HG02798 (cell line): ENCODE data around the gene ZFP36L1.

Experiments used
- ATAC-seq: cut with Tn5 transposase; IDR thresholded peaks from one replicate; pipeline ENCODE4 v1.9.1; 2021; ENCODE audit warnings: mild to moderate bottlenecking; ENCODE audit not compliant: unreplicated experiment, poor library complexity

The ZFP36L1 gene

DNA sequence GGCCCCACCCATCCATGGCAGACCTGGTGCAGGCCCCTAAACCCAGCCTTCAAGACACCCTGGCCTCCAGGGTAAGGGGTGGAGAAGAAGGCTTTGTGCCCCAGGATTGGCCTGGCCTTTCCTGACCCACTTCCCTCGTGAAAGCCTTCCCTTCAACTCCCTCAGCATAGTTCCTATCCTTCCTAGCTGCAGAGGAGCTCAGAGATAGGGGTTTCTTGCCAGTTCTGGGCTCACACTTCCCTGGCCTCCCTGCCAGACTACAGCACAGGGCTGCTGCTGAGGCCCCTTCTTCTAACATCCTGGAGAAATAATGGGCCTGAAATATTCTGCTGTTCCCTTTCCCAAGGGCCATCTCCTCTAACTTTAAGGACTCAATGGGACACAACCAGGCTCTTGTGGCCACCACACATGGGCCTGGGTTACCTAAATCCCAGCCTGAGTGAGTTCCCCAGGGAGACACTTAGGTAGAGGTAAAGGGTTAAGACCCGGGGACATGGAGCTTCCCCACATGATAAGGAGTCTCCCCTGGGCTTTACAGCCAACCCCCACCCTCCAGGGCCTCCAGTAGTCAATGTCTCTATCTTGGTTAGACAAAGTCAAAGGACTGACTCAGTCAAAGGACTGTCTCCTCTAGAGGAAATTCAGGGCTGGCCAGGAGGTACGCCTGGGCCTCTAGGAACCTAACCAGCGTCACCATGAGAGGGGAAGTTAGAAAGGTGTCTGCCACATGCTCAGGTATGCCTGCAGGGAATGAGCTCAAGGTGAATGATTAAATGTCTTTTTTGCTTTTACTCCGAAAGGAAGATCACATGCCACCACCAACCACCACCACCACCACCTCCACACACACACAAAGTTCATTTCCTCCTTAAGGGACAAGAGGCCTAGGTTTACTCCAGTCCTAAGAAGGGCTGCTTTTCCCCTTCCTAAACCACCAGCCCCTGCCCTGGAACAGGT, 7.1 kb downstream of the ZFP36L1 start:
- no peak for ATAC-seq

- ATAC-seq, result no peak
Measured at GRCh38 chr14:68784978-68785533, 7.8 kb downstream of the ZFP36L1 start.

DNA sequence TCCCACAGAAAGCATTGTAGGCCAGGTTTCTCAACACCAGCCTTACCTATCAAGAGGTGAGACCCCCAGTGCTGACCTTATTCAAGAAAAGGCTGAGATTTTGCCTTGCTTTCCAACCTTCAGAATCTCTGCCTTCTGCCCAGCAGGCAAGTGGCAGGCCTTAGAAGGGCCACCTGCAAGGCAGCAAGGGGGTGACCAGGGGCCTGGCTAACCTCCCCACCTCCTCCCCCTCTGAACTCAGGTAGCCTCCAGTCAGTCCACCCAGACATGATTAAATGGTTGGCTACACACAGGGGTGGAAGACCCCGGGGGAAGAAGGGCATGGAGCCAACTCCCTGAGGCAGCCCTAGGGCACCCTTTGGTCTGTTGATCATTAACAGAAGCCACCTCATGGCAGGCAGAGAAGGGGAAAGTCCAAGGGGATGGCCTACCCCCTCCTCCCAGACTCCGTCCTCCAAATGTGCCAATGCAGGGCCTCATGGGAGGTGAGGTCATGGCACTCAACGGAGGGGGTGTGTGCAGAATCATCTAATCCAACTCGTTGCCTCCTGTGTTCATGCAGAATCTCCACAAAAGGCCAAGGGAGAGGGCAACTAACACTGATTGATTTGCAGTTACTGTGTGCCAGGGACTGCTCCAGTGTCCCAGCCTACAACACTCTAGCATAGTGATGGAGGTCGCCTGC, 8.5 kb downstream of the ZFP36L1 start:
- no peak for ATAC-seq

DNA sequence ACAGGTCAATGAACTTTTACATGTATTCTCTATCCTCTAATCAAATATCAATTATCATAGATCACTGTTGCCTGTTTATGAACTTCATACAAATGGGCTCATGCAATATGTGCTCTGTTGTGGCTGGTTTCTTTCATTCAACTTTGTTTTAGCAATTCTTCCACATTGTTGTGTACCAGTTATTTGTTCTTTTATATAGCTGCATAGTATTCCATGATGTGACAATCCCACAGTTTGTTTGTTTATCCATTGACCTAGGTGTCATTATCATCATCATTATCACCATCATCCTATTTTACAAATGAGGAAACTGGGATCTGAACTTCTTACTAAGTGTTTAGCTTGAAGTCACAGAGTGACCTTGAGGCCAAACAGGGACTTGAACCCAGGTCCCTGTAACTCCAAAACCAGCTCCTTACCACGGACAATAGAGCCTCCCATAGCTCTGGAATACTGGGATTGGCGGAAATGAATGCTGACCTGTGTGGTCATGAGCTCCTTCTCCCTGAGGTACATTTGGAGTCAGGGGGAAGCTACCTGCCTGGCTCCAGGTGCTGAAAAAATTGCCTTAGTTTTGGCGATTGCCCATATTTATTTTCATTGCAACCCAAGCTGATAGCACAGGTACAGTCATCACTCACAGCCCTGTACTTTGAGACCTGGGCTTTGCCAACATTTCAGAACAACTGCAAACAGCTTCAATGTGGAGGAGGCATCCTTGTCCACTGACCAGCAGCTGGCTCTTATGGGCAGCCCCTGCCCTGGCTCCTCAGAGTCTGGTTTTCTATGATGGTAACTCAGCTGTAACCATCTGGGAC, 9.2 kb downstream of the ZFP36L1 start:
- ATAC-seq, result no peak

DNA sequence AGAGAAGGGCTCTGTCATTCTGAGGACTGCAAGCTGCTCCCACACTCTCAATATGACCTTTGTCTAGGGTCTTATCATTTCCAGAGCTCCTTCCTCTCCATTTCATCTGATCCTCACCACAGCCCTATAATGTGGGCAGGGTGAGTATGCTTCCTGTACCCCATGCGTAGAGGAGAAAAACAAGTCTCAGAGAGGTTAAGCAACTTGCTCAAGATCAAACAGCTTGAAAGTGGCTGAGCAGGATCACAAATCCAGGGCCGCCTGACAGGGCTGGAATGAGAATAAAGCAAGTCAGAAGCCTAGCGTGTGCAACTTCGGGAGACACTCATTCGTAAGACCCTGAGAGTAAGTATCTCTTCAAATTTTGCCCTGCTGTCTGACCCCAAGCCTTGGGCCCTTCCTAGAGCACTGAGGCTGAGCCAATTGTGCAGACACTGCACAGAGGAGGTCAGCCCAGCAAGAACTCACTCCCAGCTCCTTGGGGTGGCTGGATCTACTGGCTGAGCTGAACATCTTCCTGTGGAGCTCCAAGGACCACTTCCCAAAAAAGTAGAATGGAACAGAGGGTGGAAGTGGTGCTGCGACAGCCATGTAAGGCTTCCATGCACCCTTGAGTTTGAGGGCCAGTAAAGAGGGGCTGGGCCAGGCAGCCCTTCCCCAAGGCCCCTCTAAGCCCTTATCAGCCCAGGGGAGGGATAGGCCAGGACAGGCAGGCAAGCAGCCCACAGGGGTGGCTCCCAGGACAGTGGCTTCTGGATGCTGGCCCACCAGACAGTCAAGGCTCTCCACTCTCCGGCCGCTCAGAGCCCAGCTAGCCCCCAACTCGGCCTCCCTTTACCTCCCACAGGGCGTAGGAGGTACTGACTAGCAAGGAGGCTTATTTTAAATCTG, 10.5 kb downstream of the ZFP36L1 start:
- no peak for ATAC-seq

GRCh38 chr14:68781161-68782021, 11.5 kb downstream of the ZFP36L1 start:
- no peak for ATAC-seq

DNA sequence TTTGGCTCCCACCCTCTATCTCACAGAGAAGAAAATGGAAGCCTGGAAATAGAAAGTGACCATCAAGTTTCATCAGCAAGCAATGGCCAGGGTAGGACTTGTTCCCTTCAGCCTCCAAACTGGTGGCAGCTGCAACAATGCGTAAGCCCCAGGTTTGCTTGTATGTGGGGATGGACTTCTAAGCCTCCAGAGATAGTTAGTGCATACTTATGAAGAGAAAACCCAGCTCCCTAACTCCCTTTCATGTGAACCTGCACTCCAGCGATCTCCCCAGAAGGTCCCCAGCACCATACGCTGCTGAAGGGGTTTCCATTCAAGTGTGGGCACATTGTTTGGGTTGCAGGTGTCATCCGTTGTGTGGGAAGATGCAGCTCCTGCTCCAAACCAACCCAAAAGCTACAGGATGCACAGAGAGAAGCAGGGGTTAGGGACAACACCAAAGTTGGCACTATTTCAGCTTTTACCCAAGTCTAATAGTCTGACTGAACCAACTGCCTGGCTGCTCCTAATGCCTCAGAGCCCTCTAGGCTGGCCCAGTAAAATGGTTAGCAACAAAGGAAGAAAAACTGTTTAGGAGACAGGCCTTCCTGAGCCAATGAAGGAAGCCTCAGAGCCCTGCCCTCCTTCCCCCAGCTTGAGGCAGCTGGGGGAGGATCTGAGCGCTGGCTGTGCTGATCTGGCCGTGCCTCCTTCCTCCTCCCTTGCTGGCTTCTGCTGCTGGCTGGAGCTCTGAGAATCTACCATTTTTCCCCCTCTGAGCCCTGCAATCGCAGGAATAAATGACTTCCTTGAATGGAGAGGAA, 12.3 kb downstream of the ZFP36L1 start:
- ATAC-seq, result no peak

GRCh38 chr14:68779761-68780323, 13.0 kb downstream of the ZFP36L1 start:
- ATAC-seq, result no peak

GRCh38 chr14:68777644-68778043, 15.2 kb downstream of the ZFP36L1 start:
- no peak for ATAC-seq

GRCh38 chr14:68775614-68776126, 17.2 kb downstream of the ZFP36L1 start:
- no peak for ATAC-seq

DNA sequence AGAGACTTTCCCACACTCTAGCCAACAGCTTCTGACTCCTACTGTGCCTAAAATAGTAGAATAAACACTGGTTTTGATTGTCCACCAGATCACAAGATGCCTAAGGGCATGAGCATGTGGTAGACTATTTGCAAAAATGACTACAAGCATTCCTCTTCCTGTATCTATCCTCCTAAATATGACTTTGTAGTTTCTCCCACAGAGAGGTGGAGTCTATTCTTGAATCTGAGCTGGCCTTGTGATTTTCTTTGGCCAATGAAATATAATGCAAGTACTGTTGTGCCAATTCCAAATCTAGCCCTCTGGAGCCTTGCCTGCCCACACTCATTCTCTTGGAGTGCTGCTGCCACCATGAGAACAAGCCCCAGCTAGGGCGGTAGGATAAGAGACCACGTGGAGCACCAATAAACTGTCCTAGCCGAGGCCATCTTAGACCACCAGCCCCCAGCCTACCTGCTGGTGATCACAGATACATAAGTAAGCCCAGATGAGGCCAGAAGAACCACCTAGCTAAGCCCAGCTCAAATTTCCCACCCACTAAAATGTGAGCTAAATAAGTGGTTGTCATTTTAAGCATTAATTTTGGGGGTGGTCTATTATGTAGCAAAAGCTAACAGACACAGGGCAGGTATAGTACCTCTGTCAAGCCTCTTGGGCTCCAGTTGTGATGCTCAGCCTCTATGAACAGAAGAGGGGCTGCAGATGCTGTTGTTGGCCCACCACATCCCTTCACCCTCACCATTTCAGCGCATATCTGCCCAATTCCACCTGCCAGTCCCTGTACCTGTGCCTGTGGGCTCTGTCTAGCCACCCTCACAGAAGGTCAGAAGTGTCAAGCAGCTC, 17.9 kb downstream of the ZFP36L1 start:
- ATAC-seq, result no peak

DNA sequence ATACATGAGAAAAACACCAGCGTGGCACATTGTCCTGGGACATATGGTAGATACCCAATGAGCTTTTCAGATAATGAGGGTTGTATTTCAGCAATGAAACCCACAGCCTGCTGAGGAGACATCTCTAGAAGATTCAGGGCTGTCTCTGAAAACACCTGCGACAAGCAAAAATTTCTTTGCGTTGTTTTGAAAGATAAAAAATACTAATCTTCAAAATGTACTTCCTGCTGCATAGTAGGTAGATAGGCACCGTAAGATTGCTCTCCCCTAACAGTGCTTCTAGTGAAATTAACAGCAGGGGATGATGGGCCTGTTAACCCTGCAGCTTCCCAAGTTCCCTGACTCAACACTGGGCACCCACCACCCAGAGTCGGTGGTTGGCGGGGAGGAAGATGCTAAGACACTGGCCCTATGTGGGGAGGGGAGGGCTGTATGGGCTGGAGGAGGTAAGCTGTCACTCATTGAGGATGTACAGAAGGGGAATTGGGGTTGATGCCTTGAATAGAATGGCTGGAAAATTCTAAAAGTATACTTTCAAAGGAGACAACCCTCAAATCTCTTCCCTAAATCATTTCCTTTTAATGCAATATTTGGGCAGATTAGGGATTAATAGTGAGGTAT, 20.0 kb downstream of the ZFP36L1 start:
- no peak for ATAC-seq

GRCh38 chr14:68771631-68772030, 21.2 kb downstream of the ZFP36L1 start:
- ATAC-seq, result no peak

DNA sequence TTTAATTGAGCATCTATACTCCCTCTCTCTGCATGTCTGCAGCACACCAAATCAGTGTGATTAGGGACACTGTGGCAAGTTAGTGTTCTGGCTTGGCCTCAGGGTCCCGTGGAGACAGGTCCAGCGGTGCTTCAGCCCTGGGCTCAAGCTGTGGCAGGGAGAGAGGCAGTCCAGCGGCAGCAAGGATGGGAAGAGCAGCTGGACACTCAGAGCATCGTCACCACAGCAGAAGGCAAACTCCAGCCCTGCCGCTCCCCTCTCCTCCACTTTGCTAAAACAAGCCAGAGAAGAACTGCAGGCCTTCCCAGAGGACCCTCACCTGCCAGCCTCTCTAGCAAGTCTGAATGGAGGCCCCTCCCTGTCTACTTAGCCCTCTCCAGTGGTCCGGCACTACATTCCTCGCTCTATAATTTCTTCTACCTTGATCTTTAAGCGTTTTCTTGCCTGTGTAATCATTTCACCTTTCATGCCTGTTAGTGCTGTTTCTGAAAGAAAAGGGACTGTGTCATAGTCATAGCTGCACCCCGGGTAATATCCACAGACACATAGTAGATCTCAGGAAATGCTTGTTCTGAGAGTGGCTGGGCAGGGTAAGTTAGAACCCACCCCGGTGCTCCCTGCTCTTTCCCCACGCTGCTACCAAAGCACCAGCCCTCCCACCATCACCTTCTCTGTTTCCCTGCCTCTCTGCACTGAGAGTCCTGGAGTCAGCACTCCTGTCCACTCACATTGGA, 22.1 kb downstream of the ZFP36L1 start:
- ATAC-seq, result no peak

DNA sequence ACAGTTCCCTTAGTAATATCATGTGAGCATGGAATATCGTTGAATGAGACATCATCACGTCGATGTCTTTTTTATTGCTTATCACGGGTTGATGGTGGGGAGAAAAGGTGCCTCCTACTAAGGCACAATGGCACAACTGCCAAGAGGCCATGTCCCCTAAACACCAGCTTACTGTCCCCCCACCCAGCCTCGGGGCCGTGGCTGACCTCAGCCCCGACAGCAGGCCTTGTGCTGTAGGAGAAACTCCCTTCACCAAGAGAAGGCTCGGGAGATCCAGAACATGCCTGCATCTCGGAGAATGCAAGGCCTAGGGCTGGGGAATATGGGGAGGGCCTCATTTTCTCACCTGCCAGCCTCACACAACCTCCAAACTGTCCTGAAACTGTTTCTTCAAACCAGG, 22.8 kb downstream of the ZFP36L1 start:
- ATAC-seq, result no peak
